Stimulated activated CD4-positive, alpha-beta T cell treated with anti-CD3 and anti-CD28 coated beads, Interleukin-2, amount 100 ng/mL, for 24 hours (primary cell): ENCODE measurements around the gene FRAT2.
"Not testable (repeated sequence)": the region's sequence is repeated elsewhere in the genome, so short reads cannot be mapped to it uniquely, and the experiment has no call there.

ENCODE experiments used
- DNase-seq, 2 donors: peaks; one replicate each; pipeline ENCODE4 v3.0.0-alpha.2; 2020

FRAT2 gene

DNA sequence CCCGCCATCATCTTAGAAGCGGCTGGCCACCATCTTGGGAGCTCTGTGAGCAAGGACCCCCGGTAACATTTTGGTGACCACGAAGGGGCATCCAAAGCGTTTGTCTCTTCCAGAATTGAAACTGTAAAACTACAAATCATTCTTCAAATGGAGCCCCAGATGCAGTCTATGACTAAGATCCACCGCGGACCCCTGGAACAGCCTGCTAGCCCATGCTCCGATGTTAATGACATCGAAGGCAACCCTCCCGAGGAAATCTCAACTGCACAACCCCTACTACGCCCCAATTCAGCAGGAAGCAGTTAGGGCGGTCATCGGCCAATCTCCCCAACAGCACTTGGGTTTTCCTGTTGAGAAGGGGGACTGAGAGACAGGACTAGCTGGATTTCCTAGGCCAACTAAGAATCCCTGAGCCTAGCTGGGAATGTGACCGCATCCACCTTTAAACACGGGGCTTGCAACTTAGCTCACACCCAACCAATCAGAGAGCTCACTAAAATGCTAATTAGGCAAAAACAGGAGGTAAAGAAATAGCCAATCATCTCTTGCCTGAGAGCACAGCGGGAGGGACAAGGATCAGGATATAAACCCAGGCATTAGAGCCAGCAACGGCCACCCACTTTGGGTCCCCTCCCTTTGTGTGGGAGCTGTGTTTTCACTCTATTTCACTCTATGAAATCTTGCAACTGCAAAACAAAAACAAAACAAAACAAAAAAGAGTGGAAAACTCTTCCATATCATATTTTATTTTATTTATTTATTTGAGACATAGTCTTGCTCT, 43.8 kb downstream of the FRAT2 start:
- DNase-seq, result not testable (repeated sequence)

DNA sequence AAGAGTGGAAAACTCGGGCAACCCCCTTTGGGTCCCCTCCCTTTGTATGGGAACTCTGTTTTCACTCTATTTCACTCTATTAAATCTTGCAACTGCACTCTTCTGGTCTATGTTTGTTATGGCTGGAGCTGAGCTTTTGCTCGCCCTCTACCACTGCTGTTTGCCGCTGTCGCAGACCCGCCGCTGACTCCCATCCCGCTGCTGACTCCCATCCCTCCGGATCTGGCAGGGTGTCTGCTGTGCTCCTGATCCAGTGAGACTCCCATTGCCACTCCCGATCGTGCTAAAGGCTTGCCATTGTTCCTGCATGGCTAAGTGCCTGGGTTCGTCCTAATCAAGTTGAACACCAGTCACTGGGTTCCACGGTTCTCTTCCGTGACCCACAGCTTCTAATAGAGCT, 44.5 kb downstream of the FRAT2 start:
- DNase-seq, result not testable (repeated sequence)
